NCI-H2029 (cell line): Measurements from ENCODE around the gene GHRL.

Experiments
- DNase-seq: peaks from one replicate; lab custom pipeline; 2025; lab: John Stamatoyannopoulos, UW

GHRL gene, protein sequence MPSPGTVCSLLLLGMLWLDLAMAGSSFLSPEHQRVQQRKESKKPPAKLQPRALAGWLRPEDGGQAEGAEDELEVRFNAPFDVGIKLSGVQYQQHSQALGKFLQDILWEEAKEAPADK

GRCh38 chr3:10292505-10293419, at the start of gene GHRL:
GHRL (minus strand) TSS chr3:10292947; CDS start chr3:10290180, 2,767 bp downstream.
- no peak for DNase-seq

DNA sequence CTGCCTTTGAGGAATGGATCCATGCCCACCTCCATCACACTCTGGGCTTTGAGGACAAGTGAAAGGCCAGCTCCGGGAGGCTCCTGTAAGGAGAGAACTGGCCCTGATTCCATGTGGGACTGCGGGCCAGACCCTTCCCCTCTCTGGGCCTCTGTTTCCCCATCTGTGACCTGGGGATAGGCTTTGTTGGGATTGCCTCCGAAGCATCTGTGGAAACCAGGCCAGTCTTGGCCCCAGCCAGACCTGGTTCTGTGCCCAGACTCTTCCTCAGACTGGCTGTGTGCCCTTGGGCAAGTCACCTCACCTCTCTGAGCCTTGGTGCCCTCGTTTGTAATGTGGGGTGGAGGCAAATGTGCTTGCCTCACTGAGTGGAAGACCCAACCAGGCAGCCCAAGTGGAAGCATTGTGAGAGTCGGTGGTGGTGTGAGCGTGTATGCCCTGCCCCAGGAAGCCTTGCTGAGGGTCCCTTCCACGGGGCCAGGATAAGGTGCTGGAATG, 49.2 kb upstream of the GHRL start:
- DNase-seq, result no peak

GRCh38 chr3:10340476-10340875, 47.7 kb upstream of the GHRL start:
- no peak for DNase-seq

- no peak for DNase-seq
Observed at GRCh38 chr3:10340046-10340445, 47.3 kb upstream of the GHRL start.

DNA sequence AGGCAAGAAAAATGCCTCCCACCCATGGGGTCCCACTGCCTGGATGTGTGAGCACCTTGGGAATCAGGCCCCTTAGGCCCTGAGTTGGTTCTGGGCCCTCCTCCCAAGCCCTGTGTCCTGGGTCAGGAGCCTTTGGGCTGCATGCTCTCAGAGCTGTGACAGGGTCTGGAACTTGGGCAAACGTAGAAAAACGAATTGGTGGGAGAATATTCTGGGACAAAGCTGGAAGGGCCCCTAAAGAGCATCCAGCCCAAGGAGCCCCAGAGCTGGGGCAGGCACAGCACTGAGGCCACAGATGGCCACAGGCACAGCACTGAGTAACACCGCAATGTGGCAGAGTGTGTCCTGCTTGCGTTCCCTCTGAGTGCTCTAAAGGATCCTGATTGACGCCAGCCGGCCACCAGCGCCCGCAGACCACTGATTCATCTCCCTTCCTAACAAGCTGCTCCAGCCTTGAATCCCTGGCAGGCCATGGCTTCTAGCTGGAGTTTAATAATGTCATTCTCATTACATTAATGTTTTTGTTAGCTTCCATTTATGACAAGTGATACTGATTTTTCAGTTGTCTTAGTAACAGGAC, 46.7 kb upstream of the GHRL start:
- no peak for DNase-seq

DNA sequence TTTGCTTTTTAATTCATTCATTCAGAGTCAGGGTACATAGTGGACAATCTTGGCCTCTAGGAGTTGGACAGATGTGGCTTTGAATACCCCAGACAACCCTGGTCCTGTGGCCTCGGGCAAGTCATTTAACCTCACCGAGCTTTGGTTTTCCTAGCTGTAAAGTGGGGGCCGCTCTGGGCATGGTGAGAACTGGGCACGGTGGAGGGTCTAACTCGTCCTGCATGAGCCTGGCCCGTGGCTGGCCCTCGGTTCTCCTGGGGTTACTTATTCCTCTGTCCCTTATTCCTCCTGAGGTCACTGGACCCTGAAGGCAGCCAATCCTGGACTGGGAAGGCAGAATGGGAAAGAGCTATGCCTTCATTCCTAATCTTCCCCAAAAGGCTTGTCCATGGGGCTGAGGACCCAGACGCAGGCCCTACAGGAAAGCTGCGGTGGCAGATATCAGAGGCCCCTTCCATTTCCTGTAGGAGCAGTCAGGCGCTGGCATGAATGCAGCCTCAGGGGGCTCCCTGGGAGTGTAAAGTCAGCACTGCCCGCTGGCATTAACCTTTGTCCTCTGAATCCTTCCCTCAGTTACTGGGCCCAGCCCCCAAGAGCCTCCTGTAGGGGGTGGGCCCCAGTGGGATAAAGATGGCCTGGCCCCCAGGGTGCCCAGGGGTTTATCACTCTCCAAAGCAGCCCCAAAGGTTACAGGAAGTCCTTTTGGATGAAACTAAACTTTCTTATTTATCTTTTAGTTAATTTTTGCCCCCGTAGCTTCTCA, 46.0 kb upstream of the GHRL start:
- no peak for DNase-seq

GRCh38 chr3:10338164-10338470, 45.4 kb upstream of the GHRL start:
- DNase-seq, result no peak

GRCh38 chr3:10337323-10338163, 44.8 kb upstream of the GHRL start:
- no peak for DNase-seq

GRCh38 chr3:10336761-10337160, 44.0 kb upstream of the GHRL start:
- DNase-seq, result no peak

DNA sequence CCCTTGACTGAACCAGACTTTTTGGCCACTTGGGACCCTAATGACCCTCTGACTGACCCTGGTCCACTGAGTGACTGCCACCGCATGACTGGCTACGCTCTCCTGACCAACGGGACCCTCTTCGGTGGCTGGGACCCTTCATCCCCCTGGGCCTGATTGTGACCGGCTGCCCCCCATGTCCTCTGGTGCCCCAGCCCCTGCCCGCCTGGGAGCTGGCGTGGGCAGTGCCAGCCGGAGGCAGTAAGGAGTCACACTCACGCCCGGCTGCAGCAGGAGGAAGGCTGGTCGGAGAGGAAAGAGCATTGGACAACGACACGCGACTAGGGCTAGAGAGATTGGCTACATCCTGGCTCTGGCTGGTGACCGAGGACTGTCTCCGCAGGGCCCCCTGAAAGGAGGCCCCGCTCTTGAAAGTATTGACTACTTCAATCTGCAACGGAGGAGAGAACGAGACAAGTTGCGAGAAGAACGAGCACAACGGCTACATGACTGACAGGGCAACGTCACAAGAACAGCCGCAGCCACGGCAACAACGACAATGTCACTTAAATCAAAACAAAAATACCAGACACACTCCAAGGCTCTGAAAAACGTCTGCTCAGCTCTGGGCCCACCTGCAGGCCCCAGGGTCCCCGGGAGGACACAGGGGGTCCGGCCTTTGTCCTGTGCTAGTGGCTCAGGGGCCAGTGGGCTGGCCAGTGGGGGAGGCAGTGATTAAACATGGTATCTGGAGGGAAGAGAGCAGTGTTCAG, 43.3 kb upstream of the GHRL start:
- no peak for DNase-seq

GRCh38 chr3:10335190-10335738, 42.5 kb upstream of the GHRL start:
- DNase-seq, result no peak

DNA sequence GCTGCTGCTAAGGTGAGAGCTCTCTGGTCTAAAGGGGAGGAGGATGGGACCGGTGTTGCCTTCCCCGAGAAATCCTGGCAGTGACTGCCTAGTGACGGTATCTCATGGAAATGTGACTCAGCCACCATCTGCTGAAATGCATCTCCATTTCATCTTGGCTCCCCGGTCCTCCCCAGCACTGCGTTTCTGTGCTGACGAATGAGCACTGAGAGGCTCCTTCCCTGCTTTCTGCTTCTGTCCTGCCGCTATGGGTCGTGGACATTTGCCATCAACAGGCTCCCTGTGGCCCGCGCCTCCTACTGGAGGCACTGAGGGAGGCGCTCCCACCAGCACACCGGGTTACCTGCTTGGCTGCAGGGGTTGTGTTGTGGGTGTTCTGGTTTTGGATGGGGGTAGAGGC, 41.7 kb upstream of the GHRL start:
- no peak for DNase-seq

- no peak for DNase-seq
Observed at GRCh38 chr3:10334042-10334441, 41.3 kb upstream of the GHRL start.

DNA sequence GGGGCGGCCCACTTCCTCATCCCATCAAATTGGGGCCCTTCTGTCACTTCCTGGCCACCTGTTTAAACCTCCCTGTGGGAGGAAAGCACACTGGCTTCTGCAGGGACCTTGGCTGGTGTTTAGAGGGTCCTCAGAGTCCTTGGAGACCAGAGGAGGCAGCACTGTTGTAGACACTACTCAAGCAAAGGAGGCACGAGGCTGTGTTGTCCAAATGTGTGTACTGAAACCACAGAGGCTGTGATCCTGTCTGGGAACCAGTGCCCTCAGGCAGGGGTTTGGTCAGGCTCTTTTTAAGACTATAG, 40.6 kb upstream of the GHRL start:
- DNase-seq, result no peak

GRCh38 chr3:10332481-10333348, 40.0 kb upstream of the GHRL start:
- DNase-seq, result no peak

DNA sequence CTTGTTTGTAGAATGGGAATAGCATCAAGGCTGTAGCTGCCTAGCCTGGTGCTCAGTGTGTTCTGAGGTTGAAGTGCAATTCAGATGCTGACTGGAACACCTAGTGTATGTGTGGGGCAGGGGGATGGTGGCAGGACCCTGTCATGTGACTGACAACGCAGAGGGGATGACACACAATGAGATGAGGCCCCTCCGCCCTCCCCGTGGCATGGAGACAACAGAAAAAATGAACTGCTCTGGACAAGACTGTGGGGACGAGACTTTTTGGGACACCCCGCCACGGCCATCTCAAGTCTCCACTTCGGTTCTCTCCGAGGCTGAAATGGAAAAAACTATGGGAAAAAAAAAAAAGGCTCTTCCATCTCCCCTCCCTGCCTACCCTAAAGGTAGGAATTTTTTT, 38.6 kb upstream of the GHRL start:
- DNase-seq, result no peak

GRCh38 chr3:10330319-10330718, 37.6 kb upstream of the GHRL start:
- DNase-seq, result no peak

- no peak for DNase-seq
Observed at GRCh38 chr3:10329495-10330015, 36.8 kb upstream of the GHRL start.

DNA sequence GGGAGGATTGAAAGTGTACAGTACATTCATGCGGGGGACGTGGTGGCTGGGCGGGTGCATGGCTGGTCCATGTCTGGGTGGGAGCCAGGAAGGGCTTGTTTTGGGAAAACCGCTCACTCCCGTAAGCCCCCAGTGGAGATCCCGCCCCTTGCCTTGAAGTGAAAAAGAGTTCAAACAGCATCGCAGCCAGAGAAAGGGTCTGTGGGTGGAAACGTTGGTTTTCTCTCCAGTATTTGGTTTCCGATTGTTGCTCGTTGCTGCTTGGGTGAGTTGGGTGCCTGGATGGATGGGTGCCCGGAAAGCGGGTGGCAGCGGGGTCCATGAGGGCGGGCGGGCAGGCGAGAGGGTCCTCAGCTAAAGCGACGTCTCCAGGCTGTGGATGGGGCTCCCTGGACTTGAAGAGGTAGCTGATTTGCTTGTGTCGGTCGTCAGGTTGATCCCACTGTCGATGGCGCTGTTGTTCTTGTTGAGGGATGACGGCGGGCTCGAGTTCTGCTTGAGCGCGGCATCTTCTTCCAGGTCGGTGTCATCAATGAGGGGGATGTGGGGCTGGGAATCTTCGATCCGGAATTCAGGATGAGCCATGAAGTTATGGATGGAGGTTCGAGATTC, 35.8 kb upstream of the GHRL start:
- DNase-seq, result no peak
